HCT116 (cell line): ENCODE measurements around the gene CYP46A1. TPM values are rescaled to one million over a fixed set of nuclear protein-coding genes. Genes with fewer than 3 reads are reported as not detected.

Source experiments
- ATAC-seq: fragments of 200-7000 bp; cut with Tn5 transposase; 2 replicates; pipeline ENCODE4 v1.9.1; 2020; ENCODE audit warnings: mild to moderate bottlenecking, moderate library complexity
- BruUV-seq: library from RNA; stranded (reverse); fragments of 400-500 nt; replicated peaks from 2 replicates; lab custom pipeline; 2021; lab: Mats Ljungman, UMichigan
- CTCF ChIA-PET: fragments of 300-600 bp; sonication (Branson Sonifier 250); formaldehyde crosslinking; loops from one replicate; lab custom pipeline; 2021; ENCODE audit warnings: antibody characterized with exemption; lab: Charles Lee
- POLR2A ChIA-PET: fragments of 300-600, 350-600 bp; sonication (Branson Sonifier 250); formaldehyde crosslinking; loops from one replicate; lab custom pipeline; 2021; ENCODE audit warnings: antibody characterized with exemption; lab: Charles Lee
- RAD21 ChIA-PET, 2 experiments: fragments of 300-600 bp; sonication (Branson Sonifier 250); formaldehyde crosslinking; loops; one replicate each; lab custom pipeline; 2023; ENCODE audit warnings: low total read pairs in 2 of 2; ENCODE audit not compliant: uncharacterized antibody in 2 of 2, unreplicated experiment in 2 of 2, low non-redundant PET in 1 of 2; lab: Charles Lee
- DNase-seq: peaks from one replicate; pipeline ENCODE4 v3.0.0-alpha.2; 2010; ENCODE audit warnings: low read depth, low spot score
- H2AFZ ChIP-seq: fragments of 200-600 bp; shearing (Covaris generic), sonication (generic); 2 replicates; pipeline ENCODE4 v1.6.1; 2017; ENCODE audit warnings: low read depth, mixed run types, mixed read lengths, antibody characterized with exemption, low read length; ENCODE audit not compliant: poor library complexity, severe bottlenecking
- H3K27ac ChIP-seq: 2 replicates; pipeline ENCODE4 v1.5.1; 2012; ENCODE audit warnings: low read depth, low read length
- H3K27me3 ChIP-seq: fragments of 200-600 bp; sonication (generic); 2 replicates; pipeline ENCODE4 v1.6.1; 2016; ENCODE audit warnings: mixed run types, low read length, mixed read lengths; ENCODE audit not compliant: insufficient read depth
- H3K36me3 ChIP-seq, 2 experiments: fragments of 200-500 bp in 1 of 2; fragments of 200-600 bp in 1 of 2; sonication (Bioruptor generic) in 1 of 2; sonication (generic) in 1 of 2; 2 replicates each; pipeline versions ENCODE4 v1.5.1 to v1.6.1; 2014 to 2016; ENCODE audit warnings: low read length in 2 of 2, inconsistent platforms in 1 of 2, mixed read lengths in 1 of 2, mixed run types in 1 of 2; ENCODE audit not compliant: insufficient read depth in 2 of 2, control insufficient read depth in 1 of 2
- H3K4me1 ChIP-seq, 2 experiments: fragments of 200-600 bp in 1 of 2; sonication (generic) in 1 of 2; 2 replicates each; pipeline versions ENCODE4 v1.5.1 to v1.6.1; 2012 to 2017; ENCODE audit warnings: low read length in 2 of 2, inconsistent platforms in 1 of 2, mild to moderate bottlenecking in 1 of 2, mixed read lengths in 1 of 2, mixed run types in 1 of 2, moderate library complexity in 1 of 2; ENCODE audit not compliant: insufficient read depth in 2 of 2, control insufficient read depth in 1 of 2
- H3K4me2 ChIP-seq: fragments of 200-600 bp; sonication (generic); 2 replicates; pipeline ENCODE4 v1.6.1; 2017; ENCODE audit warnings: mixed run types, low read length, mixed read lengths
- H3K4me3 ChIP-seq, 2 experiments: fragments of 200-600 bp in 1 of 2; sonication (generic) in 1 of 2; replicated peaks in 1 of 2; 2 replicates each; pipeline ENCODE4 v1.5.1; 2011 to 2016; ENCODE audit warnings: low read length in 2 of 2, control low read depth in 1 of 2, low read depth in 1 of 2, mild to moderate bottlenecking in 1 of 2, mixed read lengths in 1 of 2, mixed run types in 1 of 2
- H3K79me2 ChIP-seq: fragments of 200-600 bp; sonication (generic); 2 replicates; pipeline ENCODE4 v1.6.1; 2017; ENCODE audit warnings: mild to moderate bottlenecking, mixed run types, low read length, moderate library complexity, mixed read lengths; ENCODE audit not compliant: insufficient read depth
- H3K9ac ChIP-seq: fragments of 200-600 bp; sonication (generic); 2 replicates; pipeline ENCODE4 v1.6.1; 2016; ENCODE audit warnings: low read length, mixed read lengths
- H3K9me2 ChIP-seq: fragments of 200-600 bp; sonication (generic), shearing (Covaris generic); 2 replicates; pipeline ENCODE4 v1.6.1; 2017; ENCODE audit warnings: mixed run types, mild to moderate bottlenecking, moderate library complexity; ENCODE audit not compliant: insufficient read depth
- H3K9me3 ChIP-seq, 2 experiments: fragments of 200-500 bp in 1 of 2; fragments of 200-600 bp in 1 of 2; sonication (Bioruptor generic) in 1 of 2; sonication (generic) in 1 of 2; 2 replicates each; pipeline ENCODE4 v1.6.1; 2014 to 2017; ENCODE audit warnings: low read length in 2 of 2, mixed read lengths in 2 of 2, inconsistent platforms in 1 of 2, low read depth in 1 of 2, mild to moderate bottlenecking in 1 of 2, mixed run types in 1 of 2, moderate library complexity in 1 of 2; ENCODE audit not compliant: control insufficient read depth in 1 of 2, insufficient read depth in 1 of 2
- H4K20me1 ChIP-seq: fragments of 200-600 bp; sonication (generic), shearing (Covaris generic); 2 replicates; pipeline ENCODE4 v1.6.1; 2017; ENCODE audit warnings: mixed run types, mild to moderate bottlenecking, moderate library complexity; ENCODE audit not compliant: insufficient read depth
- CBX3 ChIP-seq: IDR thresholded peaks from 2 replicates; pipeline ENCODE4 v1.6.1; 2012; ENCODE audit warnings: low read depth
- CEBPB ChIP-seq: IDR thresholded peaks from 2 replicates; pipeline ENCODE4 v1.6.1; 2012; ENCODE audit warnings: low read depth
- EZH2 ChIP-seq: fragments of 200-600 bp; sonication (generic); IDR thresholded peaks from 2 replicates; pipeline ENCODE4 v1.6.1; 2017; ENCODE audit warnings: antibody characterized with exemption, mixed run types
- FOSL1 ChIP-seq: IDR thresholded peaks from 2 replicates; pipeline ENCODE4 v1.6.1; 2012; ENCODE audit warnings: low read depth
- JUND ChIP-seq: IDR thresholded peaks from 2 replicates; pipeline ENCODE4 v1.6.1; 2012
- RAD21 ChIP-seq: IDR thresholded peaks from 2 replicates; pipeline ENCODE4 v1.6.1; 2012; ENCODE audit warnings: low read depth, mild to moderate bottlenecking
- SIN3A ChIP-seq: IDR thresholded peaks from 2 replicates; pipeline ENCODE4 v1.6.1; 2012; ENCODE audit warnings: low read depth
- SP1 ChIP-seq: IDR thresholded peaks from 2 replicates; pipeline ENCODE4 v1.6.1; 2012; ENCODE audit warnings: low read depth
- SRF ChIP-seq: IDR thresholded peaks from 2 replicates; pipeline ENCODE4 v1.6.1; 2012; ENCODE audit warnings: low read depth
- YY1 ChIP-seq: IDR thresholded peaks from 2 replicates; pipeline ENCODE4 v1.6.1; 2011; ENCODE audit warnings: low read length, low read depth, moderate library complexity, mild to moderate bottlenecking; ENCODE audit not compliant: insufficient replicate concordance; ENCODE audit errors: extremely low read depth
- ZNF274 ChIP-seq: fragments of 200-500 bp; sonication (Bioruptor generic); IDR thresholded peaks from 2 replicates; pipeline ENCODE4 v1.6.1; 2014; ENCODE audit warnings: mild to moderate bottlenecking, low read depth, low read length, inconsistent platforms
- intact Hi-C: fragments of 100-400 bp; cut with micrococcal nuclease; formaldehyde crosslinking; loops from 2 replicates; pipeline ENCODE4 v1.10.0; 2022
- total RNA-seq: library from RNA; stranded (reverse); gene quantifications from one replicate; pipeline ENCODE4 v1.2.1, GENCODE V29; 2021; ENCODE audit not compliant: unreplicated experiment
- TF ChIP-seq, protein P1 (sequence below): IDR thresholded peaks from 2 replicates; pipeline ENCODE4 v1.6.1; 2012

The CYP46A1 gene
- total RNA-seq, 1 experiment from 2014 or later = 0.76 TPM

DNA sequence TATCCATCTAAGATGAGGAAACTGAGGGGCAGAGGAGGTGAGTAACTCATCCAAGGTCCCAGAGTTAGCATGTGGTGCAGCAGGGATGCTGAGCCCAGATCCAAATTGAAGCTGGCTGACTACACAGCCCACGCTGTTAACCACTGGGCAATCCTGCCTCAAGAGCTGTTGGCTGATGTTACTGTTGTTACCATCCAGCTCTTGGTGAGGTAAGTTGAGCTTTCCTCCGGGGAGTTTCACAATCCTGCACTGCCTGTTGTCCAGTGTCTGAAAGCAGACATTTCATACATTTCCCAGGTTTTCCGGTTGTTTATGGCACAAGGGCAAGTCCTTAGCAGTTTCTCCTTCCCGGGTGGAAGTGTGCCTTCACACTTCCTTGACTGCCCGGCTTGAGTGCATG is 14.5 kb downstream of the CYP46A1 start:
- H3K9me2 ChIP-seq = no peaks in the 10 kb centered on the region
- no peaks in the 10 kb centered on the region for H3K27me3 ChIP-seq
- no peak overlapping the region for H3K4me2 ChIP-seq
- H2AFZ ChIP-seq = no peak overlapping the region
- TF ChIP-seq RAD21 = no peak
- TF ChIP-seq, protein P1, sequence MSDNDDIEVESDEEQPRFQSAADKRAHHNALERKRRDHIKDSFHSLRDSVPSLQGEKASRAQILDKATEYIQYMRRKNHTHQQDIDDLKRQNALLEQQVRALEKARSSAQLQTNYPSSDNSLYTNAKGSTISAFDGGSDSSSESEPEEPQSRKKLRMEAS = no peak
- no peak for TF ChIP-seq EZH2
- TF ChIP-seq FOSL1 = no peak
- no peaks in the 10 kb centered on the region for H4K20me1 ChIP-seq
- ATAC-seq (no peak), DNase-seq (no peak)
- POLR2A ChIA-PET = no interaction called here
- H3K27ac ChIP-seq = no peak overlapping the region
- CTCF ChIA-PET = no interaction called here
- no peak overlapping the region for H3K4me3 ChIP-seq
- peaks cover 9% of the 10 kb centered on the region in 2 experiments; a peak in 2 of 4 replicates for H3K9me3 ChIP-seq
- H3K4me1 ChIP-seq = no peaks in the 10 kb centered on the region
- intact Hi-C loops = no loop called here
- H3K9ac ChIP-seq = no peak overlapping the region
- RAD21 ChIA-PET = no interaction called here
- BruUV-seq = no TSS peak
- H3K36me3 ChIP-seq = no peaks in the 10 kb centered on the region
- H3K79me2 ChIP-seq = no peaks in the 10 kb centered on the region

DNA sequence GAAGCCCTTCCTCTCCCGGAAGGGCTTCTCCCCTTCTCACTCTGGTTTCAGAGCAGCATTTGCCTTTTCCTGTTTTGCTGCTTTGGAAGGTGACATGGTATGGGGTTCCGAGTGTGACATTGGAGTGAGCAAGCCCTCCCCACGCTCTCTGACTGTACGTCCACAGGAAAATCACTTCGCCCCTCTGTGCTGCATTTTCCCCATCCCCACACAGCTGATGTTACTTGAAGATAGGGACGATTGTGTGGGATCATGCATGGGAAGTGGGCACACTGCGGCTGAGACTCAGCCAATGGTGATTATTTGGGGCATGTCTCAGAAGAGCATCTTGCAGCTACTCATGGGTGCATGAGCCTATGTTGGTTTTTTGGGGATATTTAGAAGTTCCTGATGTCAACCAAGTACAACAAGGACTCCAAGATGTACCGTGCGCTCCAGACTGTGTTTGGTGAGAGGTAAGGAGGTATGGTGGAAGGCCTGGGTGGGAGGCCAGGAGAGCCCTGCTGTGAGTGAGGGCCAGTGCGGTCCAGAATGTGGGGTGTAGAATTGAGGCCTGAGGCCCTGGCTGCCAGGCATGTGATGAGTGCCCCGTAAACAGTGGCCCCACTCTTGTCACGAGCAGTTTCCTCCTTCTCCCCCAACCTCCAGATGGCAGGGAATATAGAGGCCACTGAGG is 15.1 kb downstream of the CYP46A1 start:
- ChIA-PET POLR2A (no interaction called here), CTCF (no interaction called here), RAD21 (no interaction called here)
- no peaks in the 10 kb centered on the region for H3K27me3 ChIP-seq
- ATAC-seq = no peak
- no peak overlapping the region for H3K4me2 ChIP-seq
- intact Hi-C loops = no loop called here
- no peak for DNase-seq
- H2AFZ ChIP-seq = no peak overlapping the region
- no peaks in the 10 kb centered on the region for H3K4me1 ChIP-seq
- no peak overlapping the region for H3K27ac ChIP-seq
- no peak for TF ChIP-seq FOSL1
- TF ChIP-seq ZNF274 = no peak
- TF ChIP-seq YY1 = no peak
- no peak for TF ChIP-seq CEBPB
- no peak for TF ChIP-seq SRF
- no peak for TF ChIP-seq JUND
- TF ChIP-seq SIN3A = no peak
- TF ChIP-seq EZH2 = no peak
- TF ChIP-seq CBX3 = no peak
- TF ChIP-seq, protein P1 = no peak
- TF ChIP-seq SP1 = no peak
- H4K20me1 ChIP-seq = no peaks in the 10 kb centered on the region
- H3K4me3 ChIP-seq = no peak overlapping the region
- BruUV-seq = no TSS peak
- H3K9ac ChIP-seq = no peak overlapping the region
- no peaks in the 10 kb centered on the region for H3K79me2 ChIP-seq
- no peaks in the 10 kb centered on the region for H3K9me2 ChIP-seq
- H3K36me3 ChIP-seq = no peaks in the 10 kb centered on the region
- H3K9me3 ChIP-seq = peaks cover 11 to 12% of the 10 kb centered on the region in 2 experiments; a peak in 2 of 4 replicates
